Measurements from ENCODE around the gene LMO7.

Gene LMO7

GRCh38 chr13:75825161-75825560 lies 189.0 kb downstream of the LMO7 start:
- WGBS (ENCODE audit: extremely low coverage, insufficient coverage, low lambda C conversion rate) = no CpG with 5 or more reads among the region's 4 CpGs
- Histone ChIP-seq H3K36me3 (ENCODE audit: control insufficient read depth, insufficient read depth, low read length) (no peaks in the 10 kb centered on the region), H3K79me2 (ENCODE audit: control insufficient read depth, insufficient read depth, low read length) (no peaks in the 10 kb centered on the region), H3K4me1 (ENCODE audit: control insufficient read depth, low read depth, low read length) (no peaks in the 10 kb centered on the region), H3K79me1 (ENCODE audit: low read length) (no peaks in the 10 kb centered on the region), H2AK5ac (ENCODE audit: low read length) (no peak overlapping the region), H2BK15ac (replicated peaks; ENCODE audit: low read depth) (no peak overlapping the region), H3K56ac (ENCODE audit: low read length) (no peak overlapping the region), H2BK120ac (ENCODE audit: low read depth, low read length) (no peak overlapping the region), H4K8ac (ENCODE audit: low read depth, low read length) (no peak overlapping the region), H3K4me2 (ENCODE audit: low read length) (no peak overlapping the region), H3K23ac (ENCODE audit: low read length) (no peak overlapping the region), H4K5ac (ENCODE audit: low read length) (no peak overlapping the region), H3K4me3 (ENCODE audit: low read length) (no peak overlapping the region), H3K18ac (ENCODE audit: low read length) (no peak overlapping the region), H3K9ac (ENCODE audit: low read length) (no peak overlapping the region), H3K4ac (ENCODE audit: low read depth, low read length) (no peak overlapping the region), H2BK5ac (ENCODE audit: low read length) (no peak overlapping the region), H3K27ac (ENCODE audit: low read depth, low read length) (no peak overlapping the region), H3K27me3 (ENCODE audit: insufficient read depth, low read length, poor library complexity) (no peaks in the 10 kb centered on the region)
- no peak for DNase-seq

GRCh38 chr13:75825594-75825993 lies 189.5 kb downstream of the LMO7 start:
- no peaks in the 10 kb centered on the region for H3K4me1 ChIP-seq (ENCODE audit: control insufficient read depth, low read depth, low read length)

DNA sequence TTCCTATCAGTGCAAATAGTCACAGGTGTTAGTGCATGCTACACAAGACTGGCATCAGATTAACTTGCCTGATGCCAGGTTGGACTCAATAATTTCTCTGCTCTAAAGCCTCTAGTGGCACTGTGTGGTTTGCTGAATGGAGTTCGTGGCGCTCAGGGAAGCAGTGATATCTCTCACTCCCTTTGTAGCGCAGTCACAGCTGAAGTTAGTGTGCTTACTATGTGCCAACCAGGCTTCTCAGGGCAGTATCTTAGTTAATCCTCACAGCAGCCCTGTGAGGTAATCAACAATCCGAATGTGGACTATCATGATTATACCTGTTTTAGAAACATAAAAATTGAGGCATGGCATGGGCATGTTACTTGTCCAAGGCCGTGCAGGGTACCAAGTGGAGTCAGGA lies 190.3 kb downstream of the LMO7 start:
- no CpG with 5 or more reads among the region's 5 CpGs for WGBS (ENCODE audit: extremely low coverage, insufficient coverage, low lambda C conversion rate)
- no peaks in the 10 kb centered on the region for H3K36me3 ChIP-seq (ENCODE audit: control insufficient read depth, insufficient read depth, low read length)

More at GRCh38 chr13:75825594-75825993, 189.5 kb downstream of the LMO7 start:
- Histone ChIP-seq H2BK15ac (replicated peaks; ENCODE audit: low read depth) (no peak overlapping the region), H3K56ac (ENCODE audit: low read length) (no peak overlapping the region), H3K27ac (ENCODE audit: low read depth, low read length) (no peak overlapping the region), H3K4me2 (ENCODE audit: low read length) (no peak overlapping the region), H3K4me3 (ENCODE audit: low read length) (no peak overlapping the region), H3K36me3 (ENCODE audit: control insufficient read depth, insufficient read depth, low read length) (no peaks in the 10 kb centered on the region), H3K18ac (ENCODE audit: low read length) (no peak overlapping the region), H4K8ac (ENCODE audit: low read depth, low read length) (no peak overlapping the region), H4K5ac (ENCODE audit: low read length) (no peak overlapping the region), H3K79me1 (ENCODE audit: low read length) (no peaks in the 10 kb centered on the region), H3K79me2 (ENCODE audit: control insufficient read depth, insufficient read depth, low read length) (no peaks in the 10 kb centered on the region), H3K4ac (ENCODE audit: low read depth, low read length) (no peak overlapping the region), H2BK120ac (ENCODE audit: low read depth, low read length) (no peak overlapping the region), H2BK5ac (ENCODE audit: low read length) (no peak overlapping the region), H3K23ac (ENCODE audit: low read length) (no peak overlapping the region), H3K27me3 (ENCODE audit: insufficient read depth, low read length, poor library complexity) (no peaks in the 10 kb centered on the region), H2AK5ac (ENCODE audit: low read length) (no peak overlapping the region), H3K9ac (ENCODE audit: low read length) (no peak overlapping the region)
- no peak for DNase-seq
- no CpG with 5 or more reads among the region's 2 CpGs for WGBS (ENCODE audit: extremely low coverage, insufficient coverage, low lambda C conversion rate)

DNA sequence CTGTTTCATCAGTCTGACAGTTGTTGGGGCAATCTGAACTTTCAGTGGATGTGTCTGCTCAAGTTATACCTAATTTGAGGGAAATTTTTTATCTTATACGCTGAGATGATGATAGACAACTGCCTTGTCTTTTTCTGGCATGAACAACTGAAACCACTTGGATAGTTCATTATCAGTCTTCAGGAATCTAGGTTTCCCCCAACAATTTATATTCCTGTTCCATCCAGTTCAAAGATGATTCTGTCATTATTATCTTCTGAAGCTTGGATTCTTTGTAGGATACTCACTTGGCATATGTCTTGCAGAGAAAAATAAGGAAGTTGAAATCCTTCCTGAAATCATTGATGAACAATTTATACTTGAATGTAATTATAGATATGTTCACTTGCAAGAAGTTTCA lies 193.7 kb downstream of the LMO7 start:
- Histone ChIP-seq H3K27me3 (ENCODE audit: insufficient read depth, low read length, poor library complexity) (no peaks in the 10 kb centered on the region), H3K79me2 (ENCODE audit: control insufficient read depth, insufficient read depth, low read length) (no peaks in the 10 kb centered on the region), H2BK5ac (ENCODE audit: low read length) (no peak overlapping the region), H4K8ac (ENCODE audit: low read depth, low read length) (no peak overlapping the region), H3K56ac (ENCODE audit: low read length) (no peak overlapping the region), H3K23ac (ENCODE audit: low read length) (no peak overlapping the region), H2AK5ac (ENCODE audit: low read length) (no peak overlapping the region), H3K4ac (ENCODE audit: low read depth, low read length) (no peak overlapping the region), H3K4me3 (ENCODE audit: low read length) (no peak overlapping the region), H4K5ac (ENCODE audit: low read length) (no peak overlapping the region), H3K4me2 (ENCODE audit: low read length) (no peak overlapping the region), H3K27ac (ENCODE audit: low read depth, low read length) (no peak overlapping the region), H3K36me3 (ENCODE audit: control insufficient read depth, insufficient read depth, low read length) (no peaks in the 10 kb centered on the region), H3K9ac (ENCODE audit: low read length) (no peak overlapping the region), H3K4me1 (ENCODE audit: control insufficient read depth, low read depth, low read length) (no peaks in the 10 kb centered on the region), H3K79me1 (ENCODE audit: low read length) (no peaks in the 10 kb centered on the region), H2BK120ac (ENCODE audit: low read depth, low read length) (no peak overlapping the region), H3K18ac (ENCODE audit: low read length) (no peak overlapping the region), H2BK15ac (replicated peaks; ENCODE audit: low read depth) (no peak overlapping the region)
- no CpG with 5 or more reads among the region's 1 CpG for WGBS (ENCODE audit: extremely low coverage, insufficient coverage, low lambda C conversion rate)
- DNase-seq = no peak

More for the DNA sequence above, 190.3 kb downstream of the LMO7 start:
- H3K79me2 ChIP-seq (ENCODE audit: control insufficient read depth, insufficient read depth, low read length) = no peaks in the 10 kb centered on the region
- H3K56ac ChIP-seq (ENCODE audit: low read length) = no peak overlapping the region
- H3K4me1 ChIP-seq (ENCODE audit: control insufficient read depth, low read depth, low read length) = no peaks in the 10 kb centered on the region
- no peak overlapping the region for H4K8ac ChIP-seq (ENCODE audit: low read depth, low read length)
- H3K79me1 ChIP-seq (ENCODE audit: low read length) = no peaks in the 10 kb centered on the region
- H4K5ac ChIP-seq (ENCODE audit: low read length) = no peak overlapping the region
- H3K4ac ChIP-seq (ENCODE audit: low read depth, low read length) = no peak overlapping the region
- no peak for DNase-seq
- no peak overlapping the region for H3K9ac ChIP-seq (ENCODE audit: low read length)
- H3K18ac ChIP-seq (ENCODE audit: low read length) = no peak overlapping the region
- H2AK5ac ChIP-seq (ENCODE audit: low read length) = no peak overlapping the region
- H3K4me2 ChIP-seq (ENCODE audit: low read length) = no peak overlapping the region
- no peaks in the 10 kb centered on the region for H3K27me3 ChIP-seq (ENCODE audit: insufficient read depth, low read length, poor library complexity)
- no peak overlapping the region for H3K23ac ChIP-seq (ENCODE audit: low read length)
- H2BK5ac ChIP-seq (ENCODE audit: low read length) = no peak overlapping the region
- no peak overlapping the region for H2BK15ac ChIP-seq (replicated peaks; ENCODE audit: low read depth)
- no peak overlapping the region for H3K4me3 ChIP-seq (ENCODE audit: low read length)
- H3K27ac ChIP-seq (ENCODE audit: low read depth, low read length) = no peak overlapping the region
- no peak overlapping the region for H2BK120ac ChIP-seq (ENCODE audit: low read depth, low read length)

GRCh38 chr13:75830842-75831241 lies 194.7 kb downstream of the LMO7 start:
- H3K9ac ChIP-seq (ENCODE audit: low read length) = no peak overlapping the region
- no peak for DNase-seq
- no peak overlapping the region for H3K4ac ChIP-seq (ENCODE audit: low read depth, low read length)
- H3K4me3 ChIP-seq (ENCODE audit: low read length) = no peak overlapping the region
- no peak overlapping the region for H4K5ac ChIP-seq (ENCODE audit: low read length)
- H3K23ac ChIP-seq (ENCODE audit: low read length) = no peak overlapping the region
- H2AK5ac ChIP-seq (ENCODE audit: low read length) = no peak overlapping the region
- no peak overlapping the region for H2BK120ac ChIP-seq (ENCODE audit: low read depth, low read length)
- no peaks in the 10 kb centered on the region for H3K79me1 ChIP-seq (ENCODE audit: low read length)
- no peak overlapping the region for H4K8ac ChIP-seq (ENCODE audit: low read depth, low read length)
- no peak overlapping the region for H2BK5ac ChIP-seq (ENCODE audit: low read length)
- no peak overlapping the region for H2BK15ac ChIP-seq (replicated peaks; ENCODE audit: low read depth)
- WGBS (ENCODE audit: extremely low coverage, insufficient coverage, low lambda C conversion rate) = no CpG with 5 or more reads among the region's 1 CpG
- H3K27ac ChIP-seq (ENCODE audit: low read depth, low read length) = no peak overlapping the region
- no peak overlapping the region for H3K18ac ChIP-seq (ENCODE audit: low read length)
- H3K4me2 ChIP-seq (ENCODE audit: low read length) = no peak overlapping the region
- no peaks in the 10 kb centered on the region for H3K27me3 ChIP-seq (ENCODE audit: insufficient read depth, low read length, poor library complexity)
- H3K36me3 ChIP-seq (ENCODE audit: control insufficient read depth, insufficient read depth, low read length) = no peaks in the 10 kb centered on the region
- no peaks in the 10 kb centered on the region for H3K79me2 ChIP-seq (ENCODE audit: control insufficient read depth, insufficient read depth, low read length)
- H3K56ac ChIP-seq (ENCODE audit: low read length) = no peak overlapping the region
- no peaks in the 10 kb centered on the region for H3K4me1 ChIP-seq (ENCODE audit: control insufficient read depth, low read depth, low read length)

DNA sequence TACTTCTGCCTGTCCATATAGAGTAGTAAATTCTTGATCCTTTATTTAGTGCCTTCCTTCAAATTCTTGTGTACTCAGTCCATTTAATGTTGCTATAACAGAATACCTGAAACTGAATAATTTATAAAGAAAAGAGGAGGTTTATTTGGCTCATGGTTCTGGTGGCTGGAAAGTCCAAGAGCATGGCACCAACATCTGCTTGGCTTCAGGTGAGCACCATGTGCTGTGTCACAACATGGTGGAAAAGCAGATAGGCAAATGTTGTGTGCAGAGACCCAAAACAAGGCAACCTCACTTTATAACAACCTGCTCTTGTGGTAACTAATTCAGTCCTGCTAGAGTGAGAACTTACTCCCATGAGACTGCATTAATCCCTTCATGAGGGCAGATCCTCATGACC lies 195.3 kb downstream of the LMO7 start:
- H3K18ac ChIP-seq (ENCODE audit: low read length) = no peak overlapping the region
- no peaks in the 10 kb centered on the region for H3K27me3 ChIP-seq (ENCODE audit: insufficient read depth, low read length, poor library complexity)
- H3K79me1 ChIP-seq (ENCODE audit: low read length) = no peaks in the 10 kb centered on the region
- no peaks in the 10 kb centered on the region for H3K36me3 ChIP-seq (ENCODE audit: control insufficient read depth, insufficient read depth, low read length)
- no peak overlapping the region for H3K56ac ChIP-seq (ENCODE audit: low read length)
- no peak overlapping the region for H2AK5ac ChIP-seq (ENCODE audit: low read length)
- H3K79me2 ChIP-seq (ENCODE audit: control insufficient read depth, insufficient read depth, low read length) = no peaks in the 10 kb centered on the region
- H4K8ac ChIP-seq (ENCODE audit: low read depth, low read length) = no peak overlapping the region
- no peaks in the 10 kb centered on the region for H3K4me1 ChIP-seq (ENCODE audit: control insufficient read depth, low read depth, low read length)
- no peak overlapping the region for H3K4me2 ChIP-seq (ENCODE audit: low read length)
- H2BK120ac ChIP-seq (ENCODE audit: low read depth, low read length) = no peak overlapping the region
- no peak overlapping the region for H3K23ac ChIP-seq (ENCODE audit: low read length)
- DNase-seq = no peak
- H3K4me3 ChIP-seq (ENCODE audit: low read length) = no peak overlapping the region
- H2BK15ac ChIP-seq (replicated peaks; ENCODE audit: low read depth) = no peak overlapping the region
- H3K27ac ChIP-seq (ENCODE audit: low read depth, low read length) = no peak overlapping the region
- H2BK5ac ChIP-seq (ENCODE audit: low read length) = no peak overlapping the region
- no peak overlapping the region for H3K4ac ChIP-seq (ENCODE audit: low read depth, low read length)
- H3K9ac ChIP-seq (ENCODE audit: low read length) = no peak overlapping the region
- no peak overlapping the region for H4K5ac ChIP-seq (ENCODE audit: low read length)
